HG03097 (cell line): Measurements from ENCODE around the gene DMGDH.

Experiments
- ATAC-seq: cut with Tn5 transposase; IDR thresholded peaks from one replicate; pipeline ENCODE4 v1.9.1; 2021; ENCODE audit not compliant: unreplicated experiment, low FRiP score

The DMGDH gene

DNA sequence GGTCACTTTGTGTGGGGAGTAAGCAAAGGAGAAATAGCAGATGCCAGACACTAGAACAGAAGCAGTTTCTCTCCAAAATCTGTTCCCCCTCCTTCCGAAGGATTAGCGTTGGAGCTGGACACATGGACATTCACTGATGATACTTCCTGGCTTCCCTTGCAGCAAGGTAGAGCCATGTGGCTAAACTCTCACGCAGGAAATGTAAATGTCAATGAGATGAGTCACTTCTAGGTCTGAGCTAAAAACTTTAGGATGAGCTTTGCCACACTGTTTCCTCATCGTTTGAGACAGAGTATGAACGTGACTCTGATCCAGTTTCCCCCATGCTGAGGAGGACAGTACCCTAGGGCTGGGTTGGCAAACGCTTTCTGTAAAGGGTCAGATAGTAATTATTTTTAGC lies 5.2 kb upstream of the DMGDH start:
- no peak for ATAC-seq

DNA sequence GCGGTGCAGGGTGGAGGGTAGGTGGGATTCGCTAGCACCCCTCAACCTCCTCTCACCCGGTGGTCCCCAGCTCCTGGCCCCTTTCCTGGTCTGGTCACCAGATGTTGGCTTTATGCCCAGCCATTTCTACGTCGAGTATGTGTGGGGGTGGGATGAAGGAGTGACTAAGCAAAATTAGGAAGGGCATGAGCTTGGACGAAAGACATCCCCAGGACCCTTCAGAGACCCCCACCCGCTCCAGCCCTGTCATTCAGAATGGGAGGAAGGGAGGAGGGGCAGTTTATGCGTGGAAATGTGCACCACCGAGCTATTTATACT lies 835 bp upstream of the DMGDH start:
- no peak for ATAC-seq

DNA sequence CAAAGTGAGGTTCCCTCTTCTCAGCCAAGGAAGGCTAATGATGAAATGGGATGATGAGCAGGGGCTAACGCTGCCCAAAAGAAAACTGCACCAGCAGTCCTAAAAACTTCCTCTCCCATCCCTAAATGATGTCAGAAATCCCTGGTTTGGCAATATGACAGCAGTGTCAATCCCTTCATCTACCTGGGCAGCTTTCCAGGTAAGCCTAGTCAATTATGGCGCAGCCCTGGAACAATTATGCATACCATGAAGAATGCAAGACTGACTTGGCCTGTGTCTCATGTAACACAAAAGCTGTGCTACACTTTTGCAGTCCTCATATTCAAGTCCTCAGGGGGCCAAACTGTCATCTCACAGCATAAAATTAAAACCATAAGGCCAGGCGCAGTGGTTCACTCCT lies 7.0 kb downstream of the DMGDH start:
- ATAC-seq: no peak

DNA sequence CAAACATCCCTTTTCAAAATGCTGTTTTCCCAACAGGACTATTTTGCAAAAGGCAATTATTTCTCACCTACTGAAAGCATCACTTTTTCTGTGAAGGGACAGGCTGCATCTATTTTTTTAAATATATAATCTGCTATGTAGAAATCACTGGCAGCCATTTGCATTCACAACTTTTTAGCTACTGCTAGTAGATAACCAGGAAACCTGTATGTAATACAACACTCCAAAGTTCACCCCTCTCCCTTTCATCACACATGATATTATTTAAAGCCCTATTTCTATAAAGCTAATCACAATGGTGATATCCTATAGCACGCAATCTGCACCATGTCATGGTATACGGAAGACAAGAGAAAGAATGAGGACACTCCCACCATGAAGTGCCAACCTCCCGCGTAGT lies 9.8 kb downstream of the DMGDH start:
- no peak for ATAC-seq

DNA sequence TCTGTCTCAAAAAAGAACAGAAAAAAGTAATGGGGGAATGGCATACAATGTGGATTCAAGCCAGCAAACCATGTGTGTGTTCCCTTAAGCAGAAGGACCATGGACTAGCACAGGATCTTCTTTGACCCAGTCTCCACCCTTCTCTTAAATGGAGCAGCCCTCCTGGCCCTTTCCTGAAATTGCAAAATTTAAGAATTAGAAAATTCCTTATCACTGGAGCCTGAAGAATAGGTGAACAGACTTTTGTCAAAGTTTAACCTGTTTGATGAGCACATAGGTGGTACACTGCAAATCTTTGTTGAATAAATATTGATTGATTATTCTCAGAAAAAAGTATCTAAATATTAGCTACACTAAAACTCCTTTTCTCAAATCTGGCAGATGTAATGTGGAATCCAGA lies 12.6 kb downstream of the DMGDH start:
- no peak for ATAC-seq

DNA sequence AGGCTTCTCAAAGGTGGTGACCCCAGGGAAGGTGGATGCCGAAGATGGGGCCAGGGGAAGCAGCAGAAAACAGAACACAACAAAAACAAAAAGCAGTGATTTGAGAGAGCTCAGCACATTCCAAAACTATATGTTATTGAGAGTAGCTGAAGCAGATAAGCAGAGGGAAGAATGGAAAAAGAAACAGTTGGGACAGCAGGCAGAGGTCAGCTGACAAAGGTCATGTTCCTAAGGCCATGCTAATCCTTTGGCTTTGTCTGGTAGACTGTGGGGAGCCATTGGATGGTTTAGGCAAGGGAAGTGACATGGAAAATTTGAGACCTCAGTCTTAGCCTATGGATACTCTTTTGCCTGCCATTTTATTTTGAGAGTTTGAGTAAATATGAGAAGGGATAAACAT lies 14.5 kb downstream of the DMGDH start:
- ATAC-seq: no peak

DNA sequence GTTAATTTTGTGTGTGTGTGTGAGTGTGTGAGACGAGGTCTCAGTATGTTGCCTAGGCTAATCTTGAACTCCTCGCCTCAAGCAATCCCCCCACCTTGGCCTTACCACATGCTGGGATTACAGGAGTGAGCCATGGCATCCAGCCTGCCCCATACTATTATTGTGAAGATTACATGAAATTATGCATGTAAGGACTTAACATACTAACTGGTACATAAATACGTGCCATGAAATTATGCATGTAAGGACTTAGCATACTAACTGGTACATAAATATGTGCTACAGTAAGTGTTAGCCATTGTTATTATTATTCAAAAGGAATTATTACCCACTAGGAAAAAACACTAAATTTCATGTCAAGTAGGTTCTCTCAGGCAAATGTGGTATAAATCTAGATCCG lies 16.2 kb downstream of the DMGDH start:
- ATAC-seq: no peak

DNA sequence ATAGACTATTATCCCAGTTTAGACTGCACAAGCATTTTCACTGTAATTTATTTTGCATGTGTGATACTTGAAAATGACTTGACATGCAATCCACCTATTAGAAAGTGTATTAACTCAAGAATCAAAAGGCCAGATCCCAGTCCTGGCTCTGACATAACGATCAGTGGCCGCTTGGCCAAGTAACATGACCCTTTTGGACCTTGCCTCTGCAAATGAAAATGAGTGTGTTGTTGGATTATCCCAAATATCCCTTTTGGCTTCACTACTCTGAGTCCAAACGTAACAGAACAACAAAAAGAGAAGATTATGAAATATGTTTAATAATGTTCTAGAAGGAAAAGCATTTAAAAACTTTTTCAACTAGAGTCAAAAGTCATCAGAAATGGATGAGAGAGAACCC lies 19.0 kb downstream of the DMGDH start:
- no peak for ATAC-seq

DNA sequence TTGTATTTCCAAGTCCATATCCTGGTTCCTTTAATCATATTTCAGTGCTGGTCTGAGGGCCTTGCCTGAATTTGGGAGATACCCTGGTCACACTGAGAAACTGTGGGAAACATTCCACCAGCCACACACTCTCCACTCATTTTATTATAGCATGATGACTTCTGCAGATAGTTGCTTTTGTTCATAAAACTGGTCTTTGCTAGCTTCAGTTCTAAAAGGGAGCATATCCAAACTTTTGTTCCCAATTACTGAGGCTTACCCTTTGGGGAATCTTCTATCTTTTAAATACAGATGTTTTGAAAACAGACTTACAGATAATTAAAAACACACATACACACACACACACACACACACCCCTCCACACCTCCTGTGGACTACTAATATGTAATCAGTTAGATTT lies 21.0 kb downstream of the DMGDH start:
- ATAC-seq: no peak

DNA sequence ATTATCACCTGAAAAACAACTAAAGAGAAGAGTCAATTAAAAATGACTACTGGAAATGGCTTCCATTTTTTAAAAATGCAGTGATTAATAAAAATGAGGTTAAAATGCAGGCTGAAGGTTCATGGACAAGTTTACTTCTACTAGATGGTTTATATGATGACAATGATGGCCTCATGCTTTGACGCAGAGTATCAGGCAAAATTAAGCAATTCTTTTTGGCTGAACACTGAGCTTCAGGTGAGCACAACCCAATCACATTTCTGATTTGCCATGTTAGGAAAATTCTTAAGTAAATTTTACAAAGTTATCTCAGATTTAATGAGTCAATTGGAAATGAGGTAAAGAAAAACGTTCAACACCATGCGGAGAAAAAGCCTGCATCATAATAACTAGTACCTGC lies 22.3 kb downstream of the DMGDH start:
- no peak for ATAC-seq

DNA sequence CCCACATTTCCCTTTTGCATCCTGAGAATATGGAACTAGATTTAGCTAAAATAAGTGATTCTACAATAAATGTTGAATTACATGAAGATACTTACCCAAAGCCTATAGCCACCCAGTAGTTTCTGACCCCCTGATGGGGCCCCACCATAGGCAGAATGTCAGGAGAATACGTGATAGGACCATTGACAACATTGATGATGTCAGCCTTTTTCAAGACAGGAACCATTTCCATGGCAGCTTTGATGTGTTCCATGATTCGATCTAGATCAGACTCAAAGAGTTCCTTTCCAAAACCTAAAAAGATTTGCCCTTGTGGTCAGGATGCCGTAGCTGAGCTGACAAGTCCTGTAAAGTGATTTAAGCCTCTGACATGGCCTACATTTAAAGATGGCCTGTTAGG lies 27.3 kb downstream of the DMGDH start:
- no peak for ATAC-seq

DNA sequence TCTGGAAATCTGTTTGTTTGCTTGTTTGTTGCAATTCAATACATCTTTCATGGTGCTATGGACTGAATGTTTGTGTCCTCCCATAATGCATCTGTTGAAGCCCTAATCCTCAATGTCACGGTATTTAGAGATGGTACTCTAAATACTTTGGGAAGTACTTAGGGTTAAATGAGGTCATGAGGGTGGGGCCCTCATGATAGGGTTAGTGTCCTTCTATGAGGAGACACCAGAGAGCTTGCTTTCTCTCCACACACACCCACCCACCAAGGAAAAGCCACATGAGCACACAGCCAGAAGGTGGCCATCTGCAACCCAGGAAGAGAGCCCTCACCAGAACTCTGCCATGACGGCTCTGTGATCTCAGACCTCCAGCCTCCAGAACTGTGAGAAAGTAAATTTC lies 32.7 kb downstream of the DMGDH start:
- no peak for ATAC-seq

DNA sequence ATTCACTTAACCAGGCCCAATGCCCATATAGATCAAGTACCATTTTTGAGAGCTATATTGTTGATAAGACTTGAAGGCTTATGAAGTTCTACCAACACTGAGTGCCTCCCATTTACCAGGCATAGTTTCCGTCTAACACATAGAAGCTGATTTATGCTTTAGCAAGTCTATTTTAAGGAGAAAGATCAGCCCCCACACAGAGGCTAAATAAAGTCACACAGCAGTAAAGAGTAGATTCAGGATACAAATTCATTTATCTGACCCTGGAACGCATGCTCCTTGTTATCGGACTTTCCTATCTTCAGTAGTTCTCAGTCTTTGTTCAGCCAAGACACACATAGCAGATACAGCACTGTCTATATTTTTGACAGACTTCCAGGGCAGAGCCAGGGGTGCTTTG lies 34.2 kb downstream of the DMGDH start:
- no peak for ATAC-seq

DNA sequence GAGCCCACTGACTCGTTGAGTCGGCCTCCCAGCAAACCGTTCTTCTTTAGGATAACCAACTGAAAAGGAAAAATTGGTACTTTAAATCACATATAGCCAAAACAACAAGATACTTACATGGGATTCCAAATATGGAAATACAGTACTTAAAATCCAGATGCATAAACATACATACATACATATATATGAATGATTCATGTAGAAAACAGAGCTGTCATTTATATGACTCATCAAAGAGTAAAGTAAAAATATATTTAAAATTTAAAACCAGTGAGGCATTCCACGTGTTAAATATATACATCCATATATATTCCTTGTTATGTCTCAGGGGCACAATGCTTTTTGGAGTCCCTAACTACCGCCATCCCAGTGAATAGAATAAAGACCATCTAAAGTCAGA lies 36.7 kb downstream of the DMGDH start:
- ATAC-seq: no peak

DNA sequence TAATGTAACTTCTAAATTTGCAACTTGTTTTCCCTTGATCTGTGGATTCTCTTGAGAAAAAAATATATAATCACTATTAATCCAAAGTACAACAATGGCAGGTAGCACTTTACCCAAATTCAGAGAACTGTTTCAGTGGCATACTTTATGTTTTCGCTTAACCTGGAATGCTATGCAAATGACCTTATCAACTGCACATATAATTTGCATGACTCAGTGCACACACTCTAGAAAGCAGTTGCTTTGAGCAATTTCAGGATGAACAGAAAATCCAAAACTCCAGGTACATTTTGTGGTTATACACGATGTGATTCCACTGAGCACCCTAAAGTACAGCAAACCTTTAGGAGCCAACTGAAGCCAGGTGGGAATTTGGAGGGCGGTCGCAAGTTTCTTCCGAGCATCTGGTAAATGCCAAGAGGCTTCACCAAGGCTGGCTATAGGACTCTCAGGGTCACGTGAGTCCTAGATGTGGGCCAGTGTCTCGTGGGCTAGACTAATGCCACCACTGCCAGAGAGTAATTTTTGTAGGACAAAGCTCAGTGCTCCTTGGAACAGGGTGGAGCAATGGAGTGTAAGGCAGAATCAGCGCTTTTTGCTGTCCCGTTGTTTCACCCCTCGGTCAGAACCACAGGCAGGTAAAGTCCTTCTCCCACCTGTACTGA lies 37.3 kb downstream of the DMGDH start:
- no peak for ATAC-seq

DNA sequence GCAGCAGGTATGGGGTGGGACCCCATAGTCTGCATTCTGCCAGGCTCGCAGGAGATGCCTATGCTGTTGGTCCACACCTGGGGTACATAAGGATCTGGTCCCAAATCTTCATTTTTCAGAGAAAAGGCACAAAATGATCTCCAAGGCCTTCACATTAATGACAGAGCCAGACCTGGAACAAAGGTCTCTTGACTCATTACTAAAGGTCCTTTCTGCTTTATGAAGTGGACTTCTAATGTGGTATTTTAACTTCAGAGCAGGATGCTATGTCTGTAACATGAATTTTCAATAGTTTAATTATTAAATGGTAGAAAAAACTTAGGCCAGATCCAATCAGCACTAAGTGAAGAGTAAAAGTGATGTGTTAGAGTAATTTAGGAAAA lies 38.0 kb downstream of the DMGDH start:
- ATAC-seq: no peak

DNA sequence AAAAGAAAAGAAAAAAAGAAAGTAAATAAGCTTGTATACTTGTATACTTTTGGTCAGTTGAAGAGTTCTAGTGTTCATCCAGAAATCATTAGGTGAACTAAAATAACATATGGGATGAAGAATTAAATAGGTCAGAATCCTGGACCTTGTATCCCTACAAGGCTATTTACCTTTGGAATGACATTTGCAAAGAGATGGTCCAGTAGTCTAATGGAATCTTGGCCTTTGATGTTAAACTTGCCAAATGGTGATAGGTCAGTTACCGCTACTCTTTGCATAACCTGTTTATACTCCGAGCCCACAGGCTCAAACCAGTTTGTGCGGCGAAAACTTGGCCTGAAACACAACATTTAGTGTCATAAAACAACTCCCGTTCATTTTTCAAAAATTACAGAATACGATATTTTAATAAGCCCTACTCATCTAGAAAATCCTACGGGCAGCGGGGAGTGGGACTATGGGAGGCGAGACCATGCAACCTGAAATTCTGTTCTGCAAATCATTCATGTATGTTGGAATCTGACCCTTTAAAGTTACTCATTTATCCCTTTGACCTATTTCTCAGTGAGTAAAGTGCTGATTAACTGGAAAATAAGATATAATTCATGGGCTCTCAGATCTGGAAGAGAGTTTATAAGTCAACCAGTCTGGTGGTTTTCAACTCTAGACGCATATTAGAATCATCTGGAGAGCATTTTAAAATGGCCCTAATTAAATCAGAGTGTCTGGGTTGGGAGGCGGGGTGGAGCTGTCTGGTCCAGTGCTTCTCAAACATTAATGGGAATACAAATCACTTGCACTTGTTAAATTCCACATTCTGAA lies 38.6 kb downstream of the DMGDH start:
- ATAC-seq: no peak

DNA sequence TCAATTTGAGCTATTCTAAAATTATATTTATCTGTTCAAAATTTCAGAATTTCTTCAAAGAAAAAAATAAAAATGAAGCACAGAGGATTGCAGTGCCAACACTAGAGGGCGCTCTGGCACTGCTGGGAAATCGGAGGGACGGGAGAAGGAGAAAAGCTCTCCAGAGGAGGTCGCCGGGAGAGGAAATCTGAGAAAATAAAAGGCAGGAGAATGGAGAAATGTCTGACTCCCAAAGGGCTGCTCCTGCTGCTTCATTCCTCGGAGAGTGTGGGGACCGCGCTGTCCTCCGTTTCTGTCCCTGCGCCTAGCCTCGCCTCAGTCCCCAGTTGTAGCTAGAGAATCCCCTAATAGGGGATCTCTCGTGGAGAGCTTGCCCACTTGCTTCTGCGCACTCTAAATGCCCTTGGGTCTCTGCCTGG lies 44.4 kb downstream of the DMGDH start:
- ATAC-seq: no peak

DNA sequence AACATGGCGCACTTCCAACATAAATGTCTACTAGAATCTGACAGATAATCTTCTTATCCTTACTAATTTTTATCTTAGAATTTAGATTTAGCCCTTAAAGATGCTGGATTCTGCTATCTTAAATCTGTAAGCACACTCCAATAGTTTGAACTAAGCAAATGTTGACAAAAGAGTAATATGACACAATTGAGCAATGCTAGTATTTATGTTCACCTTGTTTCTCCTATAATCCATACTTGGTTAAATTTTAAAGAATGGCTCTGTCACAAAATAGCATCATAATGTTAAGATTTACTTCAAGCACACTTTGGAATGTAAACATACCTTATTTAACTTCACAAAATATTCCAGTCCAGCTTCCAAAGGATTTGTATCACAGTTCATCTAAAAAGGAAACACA lies 45.5 kb downstream of the DMGDH start:
- no peak for ATAC-seq

DNA sequence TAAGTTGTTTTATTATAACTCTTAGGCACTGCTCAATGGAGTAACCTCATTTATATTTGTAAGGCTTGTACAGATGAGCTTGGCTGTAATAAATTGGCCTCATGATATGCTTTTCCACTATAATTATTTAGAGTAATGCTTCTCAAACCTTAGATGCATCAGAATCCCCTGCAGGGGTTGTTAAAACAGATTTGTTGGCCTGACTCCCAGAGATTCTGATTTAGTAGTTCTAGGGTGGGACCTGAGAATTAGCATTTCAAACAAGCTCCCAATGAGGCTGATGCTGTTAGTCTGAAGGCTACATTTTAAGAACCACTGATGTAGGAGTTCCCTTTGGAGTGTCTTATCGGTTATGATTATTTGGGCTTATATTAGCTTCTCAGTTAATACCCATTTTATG lies 46.1 kb downstream of the DMGDH start:
- ATAC-seq: no peak

DNA sequence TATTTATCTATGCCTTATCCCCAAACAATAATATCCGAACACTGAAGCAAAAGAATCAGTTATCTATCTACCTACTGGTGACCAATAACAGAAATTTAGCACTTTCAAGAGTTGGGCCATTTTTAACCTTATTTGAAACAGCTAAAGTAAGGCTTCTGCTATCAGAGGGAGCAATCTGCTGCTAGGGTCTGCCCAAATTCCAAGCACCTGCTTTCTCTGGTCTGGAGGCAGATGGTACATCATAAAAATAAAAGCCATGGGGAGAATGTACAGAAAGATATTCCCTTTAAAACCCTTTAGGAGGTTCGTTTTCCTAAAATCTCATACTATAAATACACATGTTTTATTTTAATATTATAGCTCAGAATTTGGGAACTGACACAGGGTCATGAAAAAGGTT lies 46.7 kb downstream of the DMGDH start:
- no peak for ATAC-seq

DNA sequence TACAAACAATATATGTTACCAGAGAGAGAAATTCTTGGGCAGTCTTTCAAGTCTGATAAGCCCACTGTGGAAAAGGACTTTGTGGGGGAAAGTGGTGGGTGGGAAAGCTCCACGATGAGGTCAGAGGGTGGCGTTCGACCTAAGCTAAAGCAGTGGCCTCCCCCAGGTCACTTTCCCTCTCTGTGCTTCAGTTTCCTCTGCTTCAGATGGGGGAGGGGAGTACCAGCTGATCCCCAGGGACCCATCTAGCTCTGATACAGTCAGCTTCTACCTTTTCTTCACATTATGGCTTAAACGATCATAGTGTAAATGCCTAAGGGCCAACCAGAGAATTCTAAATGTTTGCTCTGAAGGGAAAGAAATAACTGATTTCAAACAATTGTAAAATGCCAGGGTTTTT lies 47.7 kb downstream of the DMGDH start:
- ATAC-seq: no peak
